K562 (cell line): ENCODE data around the gene BNIP5. TPM values are rescaled to one million over a fixed set of nuclear protein-coding genes. Genes with fewer than 3 reads are reported as not detected.
A peak's percentile ranks its signal among the peaks of the same experiment; 100 is the strongest.

Experiments used
- ATF7 ChIP-seq: fragments of 450-650 bp; IDR thresholded peaks from 2 replicates; pipeline ENCODE4 v1.7.1; 2014; ENCODE audit warnings: mild to moderate bottlenecking, moderate library complexity
- CC2D1A ChIP-seq: fragments of 450-650 bp; IDR thresholded peaks from 2 replicates; pipeline ENCODE4 v1.6.1; 2017; ENCODE audit warnings: mild to moderate bottlenecking
- CREM ChIP-seq: IDR thresholded peaks from 2 replicates; pipeline ENCODE4 v1.6.1; 2014; ENCODE audit warnings: antibody characterized with exemption, low read depth
- JUNB ChIP-seq: fragments of 450-650 bp; formaldehyde crosslinking; conservative IDR thresholded peaks from 2 replicates; pipeline ENCODE4 v1.4.0; 2020; ENCODE audit warnings: mild to moderate bottlenecking
- JUND ChIP-seq, 2 experiments: IDR thresholded peaks; 2 replicates in 1 of 2; 3 replicates in 1 of 2; pipeline ENCODE4 v1.6.1; 2011; ENCODE audit warnings: borderline replicate concordance in 2 of 2, low read depth in 2 of 2, low read length in 2 of 2, improper control_type of control experiment in 1 of 2, missing biosample characterization in 1 of 2, missing genetic modification characterization in 1 of 2, missing genetic modification reagents in 1 of 2
- LCOR ChIP-seq: sonication (generic); formaldehyde crosslinking; IDR thresholded peaks from 2 replicates; pipeline ENCODE4 v1.8.0; 2022; ENCODE audit warnings: mild to moderate bottlenecking, missing genetic modification reagents
- MEIS2 ChIP-seq: fragments of 450-650 bp; IDR thresholded peaks from 2 replicates; pipeline ENCODE4 v1.6.1; 2014; ENCODE audit warnings: mild to moderate bottlenecking; ENCODE audit not compliant: partially characterized antibody
- SMAD2 ChIP-seq: fragments of 150-350 bp; IDR thresholded peaks from 2 replicates; pipeline ENCODE4 v1.6.1; 2014; ENCODE audit warnings: low read depth, mild to moderate bottlenecking, low read length
- SMARCA4 ChIP-seq: fragments of 450-650 bp; IDR thresholded peaks from 2 replicates; pipeline ENCODE4 v1.6.1; 2016
- TFAM ChIP-seq: fragments of 250-450 bp; sonication (Bioruptor Pico); conservative IDR thresholded peaks from 2 replicates; pipeline ENCODE4 v1.5.0; 2021; ENCODE audit warnings: mild to moderate bottlenecking, moderate library complexity
- ZEB2 ChIP-seq: fragments of 450-650 bp; IDR thresholded peaks from 2 replicates; pipeline ENCODE4 v1.6.1; 2016
- polyA plus RNA-seq, 8 experiments: library from polyadenylated mRNA; depleted of rRNA in 4 of 8; stranded (reverse) in 5 of 8; unstranded in 3 of 8; fragments of >200 nt; fragmentation: Nextera tagmentation in 2 of 8; fragmentation: Illumina TruSeq in 1 of 8; extraction: Ambion mirVana in 2 of 8; extraction: Trizol in 1 of 8; gene quantifications; 2 replicates each; pipeline versions ENCODE4 v1.2.1 to v1.2.3, GENCODE V29; 2011 to 2014; ENCODE audit warnings: inconsistent platforms in 1 of 8, missing spikeins in 1 of 8
- total RNA-seq, 7 experiments: library from RNA; depleted of rRNA in 6 of 7; stranded (reverse); fragments of >200 nt in 6 of 7; fragmentation: Illumina TruSeq in 2 of 7; extraction: Trizol in 2 of 7; gene quantifications; 2 replicates each; pipeline versions ENCODE4 v1.2.1 to v1.2.3, GENCODE V29; 2011 to 2021; ENCODE audit warnings: low replicate concordance in 1 of 7
- TF ChIP-seq, protein P1 (sequence below): fragments of 250-450 bp; sonication (Bioruptor Pico); IDR thresholded peaks from 2 replicates; pipeline ENCODE4 v1.8.0; 2022; ENCODE audit warnings: moderate library complexity, mild to moderate bottlenecking, inconsistent platforms
- TF ChIP-seq, protein P2 (sequence below): fragments of 450-650 bp; formaldehyde crosslinking; IDR thresholded peaks from 2 replicates; pipeline ENCODE4 v1.4.0; 2022; ENCODE audit warnings: mild to moderate bottlenecking, moderate library complexity
- TF ChIP-seq, protein P3 (sequence below): fragments of 250-450 bp; sonication (Bioruptor Pico); IDR thresholded peaks from 2 replicates; pipeline ENCODE4 v1.8.0; 2021; ENCODE audit warnings: mild to moderate bottlenecking, moderate library complexity
- TF ChIP-seq, protein P4 (sequence below): fragments of 450-650 bp; formaldehyde crosslinking; IDR thresholded peaks from 2 replicates; pipeline ENCODE4 v1.4.0; 2020; ENCODE audit warnings: mild to moderate bottlenecking, moderate library complexity
- TF ChIP-seq, protein P5 (sequence below): fragments of 250-450 bp; sonication (Bioruptor Pico); IDR thresholded peaks from 2 replicates; pipeline ENCODE4 v1.9.0; 2021; ENCODE audit warnings: mild to moderate bottlenecking, inconsistent platforms
- TF ChIP-seq, protein P6 (sequence below): IDR thresholded peaks from 2 replicates; pipeline ENCODE4 v1.6.1; 2011; ENCODE audit warnings: borderline replicate concordance, low read depth, mild to moderate bottlenecking, moderate library complexity, low read length; ENCODE audit not compliant: insufficient read depth, poor library complexity, severe bottlenecking

BNIP5 gene
- total and polyA plus RNA-seq, 9 of the 15 experiments (the other 6 are each of a cell fraction or from before 2014, with no cell fraction given), result not detected

DNA sequence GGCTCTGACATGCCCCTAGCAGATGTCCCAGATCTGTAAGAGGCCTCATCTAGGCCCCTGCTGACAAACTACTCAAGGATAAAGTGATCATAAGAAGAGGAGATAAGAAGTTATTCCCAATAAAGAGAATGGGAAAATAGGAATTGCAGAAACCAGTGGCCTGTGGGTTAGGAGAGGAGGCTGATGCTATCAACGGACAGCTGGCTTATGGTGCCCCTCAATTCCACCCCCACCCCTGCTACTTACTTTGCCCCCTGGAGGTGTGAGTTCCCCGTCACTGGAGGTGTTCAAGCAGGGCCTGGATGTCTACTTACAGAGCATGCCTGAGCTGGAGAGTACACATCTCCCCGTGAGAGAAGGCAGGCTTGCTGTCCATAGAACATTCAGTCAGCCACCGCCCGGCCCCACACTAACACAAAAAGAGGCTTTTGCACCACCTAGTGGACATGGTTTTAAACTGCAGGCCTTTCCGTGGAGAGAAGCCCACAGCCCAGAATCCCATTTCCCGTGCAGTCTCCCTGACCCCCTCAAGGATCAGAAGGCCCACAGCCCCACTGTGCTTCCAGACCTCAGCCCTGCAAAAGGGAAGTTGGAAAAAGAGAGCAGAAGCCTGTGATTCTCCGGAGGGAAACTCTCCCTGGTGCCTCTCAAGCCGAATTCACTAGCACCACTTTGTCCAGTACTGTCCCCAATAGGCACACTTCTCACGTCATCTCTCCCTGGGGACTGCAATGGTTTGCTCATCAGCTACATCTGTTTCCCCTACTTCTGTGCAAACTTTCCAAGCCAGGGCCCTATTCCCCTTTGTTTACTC, 23.8 kb upstream of the BNIP5 start (continued):
- TF ChIP-seq CREM, result no peak
- TF ChIP-seq, protein P1, sequence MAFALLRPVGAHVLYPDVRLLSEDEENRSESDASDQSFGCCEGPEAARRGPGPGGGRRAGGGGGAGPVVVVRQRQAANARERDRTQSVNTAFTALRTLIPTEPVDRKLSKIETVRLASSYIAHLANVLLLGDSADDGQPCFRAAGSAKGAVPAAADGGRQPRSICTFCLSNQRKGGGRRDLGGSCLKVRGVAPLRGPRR, result no peak
- TF ChIP-seq, protein P2, sequence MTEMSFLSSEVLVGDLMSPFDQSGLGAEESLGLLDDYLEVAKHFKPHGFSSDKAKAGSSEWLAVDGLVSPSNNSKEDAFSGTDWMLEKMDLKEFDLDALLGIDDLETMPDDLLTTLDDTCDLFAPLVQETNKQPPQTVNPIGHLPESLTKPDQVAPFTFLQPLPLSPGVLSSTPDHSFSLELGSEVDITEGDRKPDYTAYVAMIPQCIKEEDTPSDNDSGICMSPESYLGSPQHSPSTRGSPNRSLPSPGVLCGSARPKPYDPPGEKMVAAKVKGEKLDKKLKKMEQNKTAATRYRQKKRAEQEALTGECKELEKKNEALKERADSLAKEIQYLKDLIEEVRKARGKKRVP (CRISPR knock-in tag), result no peak
- no peak for TF ChIP-seq SMARCA4
- TF ChIP-seq TFAM (CRISPR knock-in tag), result no peak
- TF ChIP-seq, protein P3, sequence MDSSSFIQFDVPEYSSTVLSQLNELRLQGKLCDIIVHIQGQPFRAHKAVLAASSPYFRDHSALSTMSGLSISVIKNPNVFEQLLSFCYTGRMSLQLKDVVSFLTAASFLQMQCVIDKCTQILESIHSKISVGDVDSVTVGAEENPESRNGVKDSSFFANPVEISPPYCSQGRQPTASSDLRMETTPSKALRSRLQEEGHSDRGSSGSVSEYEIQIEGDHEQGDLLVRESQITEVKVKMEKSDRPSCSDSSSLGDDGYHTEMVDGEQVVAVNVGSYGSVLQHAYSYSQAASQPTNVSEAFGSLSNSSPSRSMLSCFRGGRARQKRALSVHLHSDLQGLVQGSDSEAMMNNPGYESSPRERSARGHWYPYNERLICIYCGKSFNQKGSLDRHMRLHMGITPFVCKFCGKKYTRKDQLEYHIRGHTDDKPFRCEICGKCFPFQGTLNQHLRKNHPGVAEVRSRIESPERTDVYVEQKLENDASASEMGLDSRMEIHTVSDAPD (CRISPR knock-in tag), result no peak
- peak; percentile 73 for TF ChIP-seq CC2D1A
- TF ChIP-seq, protein P4, sequence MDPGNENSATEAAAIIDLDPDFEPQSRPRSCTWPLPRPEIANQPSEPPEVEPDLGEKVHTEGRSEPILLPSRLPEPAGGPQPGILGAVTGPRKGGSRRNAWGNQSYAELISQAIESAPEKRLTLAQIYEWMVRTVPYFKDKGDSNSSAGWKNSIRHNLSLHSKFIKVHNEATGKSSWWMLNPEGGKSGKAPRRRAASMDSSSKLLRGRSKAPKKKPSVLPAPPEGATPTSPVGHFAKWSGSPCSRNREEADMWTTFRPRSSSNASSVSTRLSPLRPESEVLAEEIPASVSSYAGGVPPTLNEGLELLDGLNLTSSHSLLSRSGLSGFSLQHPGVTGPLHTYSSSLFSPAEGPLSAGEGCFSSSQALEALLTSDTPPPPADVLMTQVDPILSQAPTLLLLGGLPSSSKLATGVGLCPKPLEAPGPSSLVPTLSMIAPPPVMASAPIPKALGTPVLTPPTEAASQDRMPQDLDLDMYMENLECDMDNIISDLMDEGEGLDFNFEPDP, result no peak
- TF ChIP-seq SMAD2, result no peak
- TF ChIP-seq, protein P5, sequence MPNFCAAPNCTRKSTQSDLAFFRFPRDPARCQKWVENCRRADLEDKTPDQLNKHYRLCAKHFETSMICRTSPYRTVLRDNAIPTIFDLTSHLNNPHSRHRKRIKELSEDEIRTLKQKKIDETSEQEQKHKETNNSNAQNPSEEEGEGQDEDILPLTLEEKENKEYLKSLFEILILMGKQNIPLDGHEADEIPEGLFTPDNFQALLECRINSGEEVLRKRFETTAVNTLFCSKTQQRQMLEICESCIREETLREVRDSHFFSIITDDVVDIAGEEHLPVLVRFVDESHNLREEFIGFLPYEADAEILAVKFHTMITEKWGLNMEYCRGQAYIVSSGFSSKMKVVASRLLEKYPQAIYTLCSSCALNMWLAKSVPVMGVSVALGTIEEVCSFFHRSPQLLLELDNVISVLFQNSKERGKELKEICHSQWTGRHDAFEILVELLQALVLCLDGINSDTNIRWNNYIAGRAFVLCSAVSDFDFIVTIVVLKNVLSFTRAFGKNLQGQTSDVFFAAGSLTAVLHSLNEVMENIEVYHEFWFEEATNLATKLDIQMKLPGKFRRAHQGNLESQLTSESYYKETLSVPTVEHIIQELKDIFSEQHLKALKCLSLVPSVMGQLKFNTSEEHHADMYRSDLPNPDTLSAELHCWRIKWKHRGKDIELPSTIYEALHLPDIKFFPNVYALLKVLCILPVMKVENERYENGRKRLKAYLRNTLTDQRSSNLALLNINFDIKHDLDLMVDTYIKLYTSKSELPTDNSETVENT, result no peak
- TF ChIP-seq, protein P6, sequence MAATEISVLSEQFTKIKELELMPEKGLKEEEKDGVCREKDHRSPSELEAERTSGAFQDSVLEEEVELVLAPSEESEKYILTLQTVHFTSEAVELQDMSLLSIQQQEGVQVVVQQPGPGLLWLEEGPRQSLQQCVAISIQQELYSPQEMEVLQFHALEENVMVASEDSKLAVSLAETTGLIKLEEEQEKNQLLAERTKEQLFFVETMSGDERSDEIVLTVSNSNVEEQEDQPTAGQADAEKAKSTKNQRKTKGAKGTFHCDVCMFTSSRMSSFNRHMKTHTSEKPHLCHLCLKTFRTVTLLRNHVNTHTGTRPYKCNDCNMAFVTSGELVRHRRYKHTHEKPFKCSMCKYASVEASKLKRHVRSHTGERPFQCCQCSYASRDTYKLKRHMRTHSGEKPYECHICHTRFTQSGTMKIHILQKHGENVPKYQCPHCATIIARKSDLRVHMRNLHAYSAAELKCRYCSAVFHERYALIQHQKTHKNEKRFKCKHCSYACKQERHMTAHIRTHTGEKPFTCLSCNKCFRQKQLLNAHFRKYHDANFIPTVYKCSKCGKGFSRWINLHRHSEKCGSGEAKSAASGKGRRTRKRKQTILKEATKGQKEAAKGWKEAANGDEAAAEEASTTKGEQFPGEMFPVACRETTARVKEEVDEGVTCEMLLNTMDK, result no peak
- TF ChIP-seq JUNB (CRISPR knock-in tag), result no peak
- no peak for TF ChIP-seq LCOR
- TF ChIP-seq ATF7, result peak; percentile 40; the same call in 1 of the 2 replicates
- no peak for TF ChIP-seq ZEB2
- no peak for TF ChIP-seq MEIS2
- TF ChIP-seq JUND (IDR thresholded peaks at IDR 0.05; ENCODE audit: borderline replicate concordance, low read depth, low read length), result peak; percentile 49; the same call in 1 of the 2 replicates
- TF ChIP-seq JUND (tag; IDR thresholded peaks at IDR 0.05; ENCODE audit: borderline replicate concordance, low read depth, low read length), result no peak; the same call in 2 of the 3 replicates
